ENCODE measurements around the gene OBP2B.
"Not testable (repeated sequence)": the region's sequence is repeated elsewhere in the genome, so short reads cannot be mapped to it uniquely, and the experiment has no call there.

OBP2B gene

DNA sequence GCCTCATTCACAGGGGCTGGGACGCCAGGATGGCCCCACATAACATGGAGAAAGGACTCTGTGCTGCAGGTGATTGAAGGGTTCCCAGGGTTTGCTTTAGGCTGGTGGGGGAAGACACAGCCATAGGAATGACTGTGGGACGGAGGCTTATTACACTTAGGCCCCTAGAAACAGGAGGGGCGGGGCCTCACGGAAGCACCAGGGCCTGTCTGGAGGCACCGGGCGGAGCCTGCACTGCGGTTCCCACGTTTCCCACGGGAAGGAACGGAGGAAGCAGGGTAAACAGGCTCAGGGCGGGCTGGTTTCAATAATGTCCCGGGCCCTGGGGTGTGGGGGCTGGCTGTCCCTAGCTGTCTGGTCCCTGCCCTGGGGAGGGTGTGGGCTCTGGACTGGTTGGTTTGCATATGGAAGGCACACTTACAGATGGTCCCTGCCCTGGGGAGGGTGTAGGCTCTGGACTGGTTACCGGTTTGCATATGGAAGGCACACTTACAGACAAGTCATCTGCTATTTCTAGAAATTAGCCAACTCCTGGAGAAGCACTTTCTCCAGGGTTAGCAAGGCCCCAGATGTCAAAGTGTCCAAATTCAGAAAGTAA, 14.2 kb upstream of the OBP2B start:
- not testable (repeated sequence) for DNase-seq (ENCODE audit: low read depth in 1 of 2, low spot score in 1 of 2)

DNA sequence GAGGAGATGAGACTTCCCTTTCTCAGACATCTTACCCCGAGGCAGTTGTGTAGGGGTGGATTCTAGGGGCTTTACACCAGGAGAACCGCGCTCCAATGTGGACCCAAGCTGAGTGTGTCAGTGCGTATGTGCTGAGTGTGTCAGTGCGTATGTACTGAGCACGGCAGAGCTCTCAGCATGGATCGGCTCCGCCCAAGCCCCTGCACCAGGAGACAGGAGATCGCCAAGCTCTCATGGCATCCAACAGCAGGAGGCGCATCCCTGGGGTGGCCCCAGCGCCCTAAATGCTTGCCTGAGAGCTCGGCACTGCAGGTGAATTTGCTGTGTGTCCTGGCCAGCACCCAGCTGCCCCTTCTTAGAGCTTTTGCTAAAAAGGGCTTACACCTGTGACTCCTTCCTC, 12.9 kb upstream of the OBP2B start:
- DNase-seq (ENCODE audit: low read depth in 1 of 2, low spot score in 1 of 2) = not testable (repeated sequence)

DNA sequence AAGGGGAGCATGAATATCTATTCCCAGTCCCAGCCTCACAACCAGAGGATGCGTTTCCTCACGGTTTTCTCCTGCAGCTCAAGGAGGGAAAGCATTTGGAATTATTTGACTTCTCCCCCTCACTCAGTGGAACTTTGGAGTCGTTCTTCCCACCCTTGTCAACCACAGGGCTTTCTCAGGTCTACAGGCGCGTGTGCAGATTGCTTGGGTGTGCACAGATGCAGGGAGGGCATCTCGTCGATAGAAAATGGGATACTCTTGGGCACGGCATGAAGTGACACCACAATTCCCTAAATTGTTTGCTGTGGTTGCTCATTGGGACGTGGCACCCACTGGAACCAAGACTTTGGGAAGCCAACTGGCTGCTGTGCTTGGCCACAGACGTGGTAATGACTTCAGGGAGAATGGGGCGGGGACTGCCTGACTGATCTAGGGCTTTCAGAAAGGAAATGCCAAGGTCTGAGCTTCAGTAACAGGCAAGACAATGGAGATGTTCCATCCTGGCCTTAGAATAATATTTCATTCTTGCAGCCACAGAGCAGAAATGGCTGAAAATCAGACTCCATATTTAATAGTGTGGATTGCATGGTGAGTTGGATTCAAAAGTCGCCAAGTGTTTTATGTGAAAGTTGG, 12.2 kb upstream of the OBP2B start:
- no peak for DNase-seq (ENCODE audit: low read depth in 1 of 2, low spot score in 1 of 2)

DNA sequence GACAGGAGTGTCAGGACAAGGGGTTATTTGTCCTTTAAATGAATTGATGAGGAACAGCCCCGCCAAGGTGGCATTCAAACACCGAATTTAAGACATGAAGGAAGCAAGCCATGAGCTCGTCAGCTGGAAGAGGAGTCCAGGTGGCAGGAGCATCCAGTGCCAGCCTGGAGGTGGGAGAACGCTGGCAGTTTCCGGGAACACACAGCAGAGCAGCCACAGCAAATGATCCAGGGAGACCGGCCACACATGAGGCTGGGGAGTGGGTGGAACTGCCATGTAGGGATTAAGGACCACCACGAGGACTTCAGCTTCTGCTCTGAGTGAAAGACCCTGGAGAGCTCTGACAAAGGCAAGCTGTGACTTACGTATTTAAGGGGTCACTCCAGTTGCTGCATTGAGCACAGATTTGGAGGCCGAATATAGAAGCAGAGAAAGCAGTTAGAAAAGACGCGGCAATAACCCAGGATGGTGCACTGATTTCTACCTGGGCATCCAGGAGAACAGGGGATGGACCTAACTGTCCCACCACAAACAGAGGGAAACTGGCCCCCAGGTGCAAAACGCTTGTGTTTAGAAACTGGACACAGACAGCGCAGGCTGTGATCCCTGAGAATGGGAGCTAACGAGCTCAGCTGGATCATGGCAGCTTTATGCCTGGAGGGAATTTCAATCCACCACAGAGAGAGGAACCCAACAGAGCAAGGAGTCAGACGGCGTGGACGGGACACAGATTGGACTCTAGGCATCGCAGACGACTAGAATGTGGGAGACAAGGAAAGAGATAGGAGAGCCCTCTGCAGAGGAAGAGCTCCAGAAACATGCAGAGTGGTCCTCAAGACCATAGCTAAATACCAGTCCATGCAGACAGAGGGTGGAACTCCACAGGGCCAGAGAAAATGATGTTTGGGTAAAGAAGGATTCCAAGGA, 9.3 kb upstream of the OBP2B start:
- not testable (repeated sequence) for DNase-seq (ENCODE audit: low read depth in 1 of 2, low spot score in 1 of 2)

DNA sequence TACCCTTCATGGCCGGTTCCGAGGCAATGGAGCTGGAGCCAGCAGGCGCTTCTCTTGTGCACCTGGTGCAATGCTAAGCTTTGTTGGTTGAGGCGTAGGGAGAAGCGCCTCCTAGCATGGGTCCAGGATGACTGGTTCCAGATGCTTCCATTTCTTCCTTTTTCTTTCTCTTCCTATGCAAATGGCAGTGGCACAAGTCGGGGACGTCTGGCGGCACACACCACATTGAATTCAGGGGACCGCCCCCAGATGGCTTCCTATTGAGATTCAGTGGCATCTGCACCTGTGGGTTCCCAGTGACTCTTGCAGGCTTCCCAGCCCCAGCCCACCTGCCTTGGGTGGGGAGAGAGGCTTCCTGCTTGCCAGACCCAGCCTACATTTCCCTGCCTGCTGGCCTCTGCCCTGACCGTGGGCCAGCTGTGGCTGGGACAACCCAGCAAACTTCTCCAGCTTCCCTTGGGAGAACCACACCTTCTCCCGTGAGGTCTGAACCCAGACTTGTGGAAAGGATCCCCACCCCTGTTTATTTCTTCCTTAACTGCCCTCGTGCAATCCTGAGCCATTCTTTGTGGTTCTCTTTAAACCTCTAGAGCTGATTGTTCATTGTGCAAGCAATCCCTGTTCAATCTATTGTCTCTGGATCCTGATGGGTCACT, 8.4 kb upstream of the OBP2B start:
- not testable (repeated sequence) for DNase-seq (ENCODE audit: low read depth in 1 of 2, low spot score in 1 of 2)

DNA sequence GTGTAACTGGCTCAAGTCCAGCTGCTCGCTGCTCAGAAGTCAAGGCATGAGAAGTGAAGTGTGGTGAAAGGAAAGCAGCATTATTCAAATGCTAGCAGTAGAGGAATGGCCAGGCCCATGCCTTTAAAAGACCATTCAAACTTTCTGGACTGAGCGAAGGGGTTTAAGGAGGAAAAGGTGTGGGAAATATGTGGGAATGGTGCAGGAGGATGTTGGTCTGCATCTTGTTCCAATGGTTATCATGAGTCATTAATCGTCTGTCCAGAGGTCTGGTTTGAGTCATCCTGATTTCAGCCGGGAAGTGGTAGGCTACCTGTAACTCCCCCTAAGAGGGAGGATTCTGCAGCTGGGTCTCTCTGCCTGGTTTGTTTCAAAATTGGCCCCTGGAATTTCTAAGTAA, 5.2 kb upstream of the OBP2B start:
- not testable (repeated sequence) for DNase-seq (ENCODE audit: low read depth in 1 of 2, low spot score in 1 of 2)

DNA sequence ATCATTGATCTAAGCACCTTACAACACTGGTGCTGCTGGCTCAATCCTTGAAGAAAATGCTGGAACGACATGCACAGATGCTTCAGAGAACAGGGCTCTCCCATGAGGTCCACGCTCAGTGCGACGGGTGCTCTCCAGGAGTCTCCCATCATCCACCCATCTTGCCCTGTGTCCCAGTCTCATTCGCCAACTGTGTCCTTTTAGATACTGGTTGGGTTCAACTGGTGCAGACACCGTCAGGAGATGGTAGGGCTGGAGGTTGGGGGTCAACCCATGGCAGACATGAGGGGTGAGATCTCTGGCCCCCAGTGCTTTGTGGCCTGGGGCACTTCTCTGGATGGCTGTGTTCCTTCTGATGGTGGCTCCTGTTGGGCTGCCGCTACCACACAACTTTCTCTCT, 1.6 kb upstream of the OBP2B start:
- DNase-seq (ENCODE audit: low read depth in 1 of 2, low spot score in 1 of 2) = no peak

DNA sequence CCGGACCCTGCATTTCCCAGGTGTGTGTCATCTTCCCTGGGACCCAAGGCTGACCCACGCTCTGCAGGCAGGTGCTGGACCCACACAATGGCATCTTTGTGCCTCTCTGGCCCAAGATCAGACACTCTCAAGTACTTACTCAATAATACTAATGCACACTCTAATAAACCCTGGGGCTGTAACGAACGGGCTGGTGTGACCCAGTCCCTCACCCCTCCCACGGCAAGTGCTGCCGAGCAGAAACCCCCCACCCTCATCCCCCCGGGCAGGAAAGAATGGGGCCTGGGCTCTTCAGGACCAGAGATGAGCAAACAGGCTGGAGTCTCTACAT, 1.1 kb upstream of the OBP2B start:
- no peak for DNase-seq (ENCODE audit: low read depth in 1 of 2, low spot score in 1 of 2)

DNA sequence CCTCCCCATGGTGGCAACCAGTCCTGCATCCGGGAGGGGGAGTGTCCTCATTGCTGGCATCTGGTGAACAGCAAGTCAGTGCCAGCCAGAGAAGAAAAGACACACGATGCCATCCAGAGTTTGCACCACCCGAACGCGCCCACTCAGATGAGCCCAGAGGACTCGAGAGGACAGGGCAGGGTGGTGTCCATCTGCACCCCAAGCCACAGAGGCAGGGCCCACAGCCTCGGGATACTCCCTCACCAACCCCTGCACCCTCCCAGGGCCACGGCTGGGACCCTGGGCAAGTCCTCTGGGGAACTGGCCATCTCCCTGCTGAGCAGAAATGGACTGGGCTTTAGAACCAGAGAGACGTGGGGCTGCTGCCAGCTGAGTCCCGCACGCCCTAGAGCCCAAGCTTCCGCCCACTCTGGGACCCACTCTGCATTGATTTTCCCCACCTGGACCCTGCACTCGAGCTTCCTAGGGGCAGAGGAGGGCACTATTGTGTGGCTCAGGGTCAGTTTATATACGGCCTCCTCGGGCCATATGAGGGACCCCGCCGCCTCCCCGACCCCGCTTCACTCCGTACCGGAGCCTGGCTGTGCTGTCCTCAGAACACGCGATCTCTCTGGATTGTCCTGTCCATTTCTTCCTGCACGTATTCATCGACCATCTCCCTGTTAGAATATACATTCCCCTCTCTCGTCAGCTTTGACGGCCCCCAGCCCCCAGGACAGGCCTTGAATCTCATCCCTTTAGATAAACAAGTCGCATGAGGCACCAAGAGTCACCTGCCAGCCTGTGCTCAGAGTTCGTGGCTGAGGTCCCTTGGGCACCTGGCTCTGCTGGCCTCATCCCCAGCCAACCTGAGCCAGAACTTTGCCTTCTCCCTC, 514 bp upstream of the OBP2B start:
- DNase-seq (ENCODE audit: low read depth in 1 of 2, low spot score in 1 of 2) = not testable (repeated sequence)

DNA sequence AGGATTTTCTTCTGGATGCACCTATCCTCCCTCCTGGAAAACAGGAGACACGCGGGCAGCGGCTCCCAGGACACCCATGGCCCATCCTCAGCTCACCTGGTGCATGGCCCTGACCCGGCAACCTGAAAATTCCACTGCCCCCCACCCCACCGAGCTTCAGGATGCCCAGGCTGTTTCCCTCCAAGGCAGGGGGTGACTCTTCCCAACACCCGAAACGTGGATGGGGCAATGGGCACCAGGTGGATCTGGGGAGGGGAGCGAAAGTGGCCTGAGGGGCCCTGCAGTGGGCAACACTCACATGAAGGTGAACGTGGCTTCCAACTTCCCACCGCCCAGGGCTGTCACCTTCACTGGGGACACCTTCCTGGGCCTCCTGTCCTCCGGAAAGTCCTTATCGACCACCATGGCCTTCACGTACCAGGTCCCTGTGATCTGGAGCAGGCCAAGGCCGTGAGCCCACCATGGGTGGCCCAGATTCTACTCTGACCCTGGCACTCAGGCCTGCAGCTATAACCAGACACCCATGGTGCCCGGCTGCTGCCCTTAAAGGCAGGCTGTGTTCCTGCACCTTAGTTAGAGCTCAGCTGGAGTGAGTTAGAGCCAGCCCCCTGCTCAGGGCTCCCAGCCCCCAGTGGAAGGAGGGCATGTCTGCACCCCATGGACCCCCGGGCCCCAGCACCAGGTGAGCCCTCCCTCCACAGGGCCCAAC, 725 bp downstream of the OBP2B start:
- not testable (repeated sequence) for DNase-seq (ENCODE audit: low read depth in 1 of 2, low spot score in 1 of 2)

DNA sequence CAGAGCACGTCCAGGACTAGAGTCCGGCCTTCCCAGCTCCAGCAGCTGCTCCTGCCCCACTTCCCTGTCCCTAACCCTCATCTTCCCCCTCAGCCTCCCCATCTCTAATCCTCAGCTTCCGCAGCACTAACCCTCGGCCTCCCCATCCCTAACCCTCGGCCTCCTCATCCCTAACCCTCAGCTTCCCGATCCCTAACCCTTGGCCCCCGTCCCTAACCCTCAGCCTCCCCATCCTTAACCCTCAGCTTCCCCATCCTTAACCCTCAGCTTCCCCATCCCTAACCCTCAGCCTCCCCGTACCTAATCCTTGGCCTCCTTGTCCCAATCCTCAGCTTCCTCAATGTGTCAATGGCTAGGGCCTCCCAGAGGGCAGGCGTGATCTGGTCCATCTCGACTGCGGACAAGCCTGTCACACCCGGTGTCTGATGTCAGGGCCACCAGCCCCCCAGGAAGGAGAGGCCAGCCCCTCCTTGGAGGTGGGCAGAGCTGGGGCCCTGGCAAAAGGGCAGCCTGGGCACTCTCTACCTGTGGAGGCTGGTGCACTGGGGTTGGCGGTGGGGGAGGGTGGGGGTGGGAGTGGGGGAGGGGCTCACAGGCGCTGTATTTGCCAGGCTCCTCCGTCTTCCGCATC, 1.4 kb downstream of the OBP2B start:
- no peak for DNase-seq (ENCODE audit: low read depth in 1 of 2, low spot score in 1 of 2)

DNA sequence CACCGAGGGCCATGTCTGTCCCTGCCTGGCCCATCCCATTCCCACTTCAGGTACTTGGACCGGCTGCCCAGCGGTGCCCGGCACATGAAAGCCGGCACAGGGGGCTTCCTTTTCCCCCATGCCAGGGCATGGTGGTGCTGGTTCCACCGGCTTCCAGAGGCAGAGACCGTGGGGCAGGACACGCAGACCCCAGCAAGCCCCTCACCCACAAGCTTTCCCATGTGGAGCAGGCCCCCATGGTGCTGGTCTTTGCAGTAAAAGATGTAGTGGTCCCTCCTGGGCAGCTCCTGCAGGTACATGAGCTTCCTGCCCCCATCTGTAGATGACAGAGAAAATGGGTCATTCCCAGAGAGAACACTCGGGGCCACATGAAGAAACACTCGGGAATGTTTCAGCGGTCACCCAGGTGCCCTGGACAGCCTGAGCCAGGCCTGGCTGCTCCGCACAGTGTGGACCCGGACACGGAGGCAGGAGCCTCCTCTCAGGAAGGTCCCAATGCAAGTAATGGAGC, 2.0 kb downstream of the OBP2B start:
- DNase-seq (ENCODE audit: low read depth in 1 of 2, low spot score in 1 of 2) = no peak

DNA sequence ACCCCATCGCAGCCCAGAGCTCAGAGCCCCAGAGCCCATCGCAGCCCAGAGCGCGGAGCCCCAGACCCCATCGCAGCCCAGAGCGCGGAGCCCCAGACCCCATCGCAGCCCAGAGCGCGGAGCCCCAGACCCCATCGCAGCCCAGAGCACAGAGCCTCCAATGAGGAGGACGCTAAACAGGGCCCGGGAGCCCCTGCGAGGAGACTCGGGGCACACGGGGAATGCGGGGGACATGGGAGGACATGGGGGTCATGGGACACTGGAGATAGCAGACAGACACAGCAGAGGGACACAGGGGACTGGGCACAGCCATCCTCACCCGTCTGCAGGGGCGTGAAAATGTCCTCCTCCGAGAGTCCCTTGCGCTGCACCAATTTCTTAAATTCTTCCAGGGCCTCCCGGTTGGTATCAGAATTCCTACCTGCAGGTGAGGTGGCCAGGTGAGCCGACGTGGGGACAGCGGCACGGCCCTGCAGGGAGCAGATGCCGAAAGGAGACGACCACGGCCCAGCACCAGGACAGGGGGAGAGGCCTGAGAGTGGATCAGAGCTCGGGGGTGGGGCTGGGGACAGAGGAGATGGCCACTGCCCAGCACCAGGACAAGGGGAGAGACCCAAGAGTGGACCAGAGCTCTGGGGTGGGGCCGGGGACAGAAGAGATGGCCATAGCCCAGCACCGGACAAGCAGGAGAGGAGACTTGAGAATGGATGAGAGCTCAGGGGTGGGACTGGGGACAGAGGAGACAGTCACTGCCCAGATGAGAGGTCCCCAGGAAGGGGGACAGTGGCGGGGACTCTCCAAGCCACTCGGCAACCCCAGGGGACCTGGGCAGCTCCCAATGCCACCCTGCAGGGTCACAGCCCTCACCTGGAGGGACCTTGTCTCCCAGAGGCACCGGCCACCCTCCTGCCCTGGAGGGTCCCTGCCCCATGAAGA, 2.8 kb downstream of the OBP2B start:
- DNase-seq (ENCODE audit: low read depth in 1 of 2, low spot score in 1 of 2) = no peak

DNA sequence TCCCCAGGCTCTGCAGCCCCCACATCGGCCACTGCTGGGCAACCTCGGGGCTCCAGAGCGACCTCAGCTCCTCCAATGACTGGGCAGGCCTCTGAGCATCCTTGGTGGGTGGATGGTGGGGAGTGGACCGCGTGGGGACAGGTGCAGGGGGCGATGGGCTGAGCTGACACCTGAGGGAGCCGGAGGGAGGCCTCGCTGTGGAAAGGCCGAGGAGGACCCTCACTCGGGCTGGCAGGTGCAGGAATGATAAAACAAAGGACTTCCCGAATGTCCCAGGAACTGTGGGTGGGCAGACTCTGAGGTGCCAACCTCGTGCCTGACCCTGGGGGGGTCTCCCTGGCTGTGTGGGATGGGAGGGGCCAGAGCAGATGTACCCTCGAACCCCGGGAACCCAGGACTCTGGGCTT, 3.6 kb downstream of the OBP2B start:
- not testable (repeated sequence) for DNase-seq (ENCODE audit: low read depth in 1 of 2, low spot score in 1 of 2)

DNA sequence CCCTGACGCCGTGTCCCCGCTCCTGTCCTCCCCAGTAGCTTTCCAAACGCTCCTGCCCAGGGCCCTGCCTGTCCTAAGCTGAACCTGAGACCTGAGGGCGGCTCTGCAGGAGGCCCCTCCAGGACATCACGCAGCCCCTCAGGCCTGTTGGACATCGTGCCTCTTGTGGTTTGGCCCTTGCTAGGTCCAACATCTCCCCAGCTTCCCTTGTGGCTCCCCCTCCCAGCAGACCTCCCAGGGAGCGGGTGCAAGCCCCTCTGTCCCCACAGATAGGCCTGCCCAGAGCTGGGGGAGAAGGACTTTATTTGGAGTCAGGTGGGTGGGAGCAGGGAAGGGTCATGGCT, 4.1 kb downstream of the OBP2B start:
- DNase-seq (ENCODE audit: low read depth in 1 of 2, low spot score in 1 of 2) = no peak

DNA sequence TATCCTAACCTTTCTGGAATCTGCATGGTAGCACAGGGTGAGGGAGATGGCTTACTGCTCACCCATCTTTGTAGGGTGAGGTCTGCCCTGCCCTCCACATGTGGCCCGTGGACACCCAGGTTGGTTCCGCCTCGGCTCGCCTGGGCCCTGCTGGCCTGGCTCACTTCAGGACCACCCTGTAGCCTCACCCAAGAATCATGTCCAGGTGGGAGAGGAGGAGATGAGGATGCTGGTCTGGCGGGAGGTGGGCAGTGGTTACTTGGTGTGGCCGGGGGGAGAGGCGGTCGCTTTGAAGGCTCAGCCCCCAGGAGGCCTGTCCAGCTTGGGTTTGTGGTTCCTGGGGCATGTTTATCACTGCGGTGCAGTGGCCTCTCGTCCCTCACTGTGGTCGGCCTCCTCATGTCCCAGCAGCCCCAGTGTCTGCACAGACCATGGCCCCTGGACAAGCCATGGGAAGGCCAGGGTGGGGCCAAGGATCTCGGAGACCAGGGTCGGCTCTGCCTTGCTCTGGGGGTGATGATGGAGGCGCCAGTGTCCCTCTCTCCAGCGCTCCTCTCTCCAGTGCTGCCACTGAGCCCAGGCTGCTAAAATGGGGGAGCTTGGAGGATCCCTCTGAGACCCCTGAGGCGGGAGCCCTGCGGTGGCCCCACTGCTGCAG, 4.6 kb downstream of the OBP2B start:
- no peak for DNase-seq (ENCODE audit: low read depth in 1 of 2, low spot score in 1 of 2)

DNA sequence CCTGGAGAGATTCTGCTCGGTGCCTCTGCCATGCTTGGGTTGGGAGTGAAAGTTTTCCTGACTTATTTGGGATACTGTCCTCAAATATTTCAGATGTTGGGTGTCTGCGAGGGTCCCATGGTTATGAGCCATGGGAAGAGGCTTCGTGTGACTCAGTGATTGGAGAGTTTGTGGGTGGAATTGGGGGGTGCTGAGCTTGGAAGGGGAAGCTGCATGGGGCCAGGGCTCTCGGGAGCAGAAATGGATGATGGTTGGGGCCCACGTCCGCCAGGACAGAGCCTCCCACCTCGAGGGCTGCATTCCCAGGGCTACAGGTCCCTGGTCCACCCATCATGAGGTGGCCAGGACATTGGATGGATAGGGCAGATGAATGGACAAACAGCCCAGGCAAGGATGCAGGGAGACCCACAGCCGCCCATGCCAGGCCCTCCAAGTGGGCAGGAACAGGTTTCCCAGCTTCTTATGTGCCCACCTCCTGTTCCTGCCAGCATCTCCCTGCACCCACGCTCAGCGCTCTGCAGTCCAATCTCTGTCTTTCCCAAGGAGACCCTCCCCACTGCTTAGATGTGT, 5.5 kb downstream of the OBP2B start:
- no peak for DNase-seq (ENCODE audit: low read depth in 1 of 2, low spot score in 1 of 2)
